Neural cell (in vitro differentiated cells): ENCODE measurements around the gene BTD. TPM values are rescaled to one million over a fixed set of nuclear protein-coding genes. Genes with fewer than 3 reads are reported as not detected.

Source experiments
- H2AFZ ChIP-seq: fragments of 200-600, 300-800 bp; sonication (generic), shearing (Covaris generic); 2 replicates; pipeline ENCODE4 v1.6.0; 2014; ENCODE audit warnings: low read depth, mild to moderate bottlenecking, antibody characterized with exemption, low read length, moderate library complexity
- H3F3A ChIP-seq: fragments of 200-600 bp; shearing (Covaris generic); 2 replicates; pipeline ENCODE4 v1.6.1; 2016; ENCODE audit warnings: mild to moderate bottlenecking, moderate library complexity, mixed read lengths, antibody characterized with exemption, low read length; ENCODE audit not compliant: insufficient read depth, poor library complexity, severe bottlenecking
- H3K27ac ChIP-seq: fragments of 200-600, 300-800 bp; sonication (generic), shearing (Covaris generic); 2 replicates; pipeline ENCODE4 v1.5.1; 2014; ENCODE audit warnings: mild to moderate bottlenecking, low read length, moderate library complexity
- H3K27me3 ChIP-seq: fragments of 300-800, 200-600 bp; sonication (generic), shearing (Covaris generic); 2 replicates; pipeline ENCODE4 v1.6.0; 2014; ENCODE audit warnings: mild to moderate bottlenecking, low read depth, low read length, moderate library complexity; ENCODE audit not compliant: insufficient read depth
- H3K36me3 ChIP-seq: fragments of 300-800, 200-600 bp; sonication (generic), shearing (Covaris generic); 2 replicates; pipeline ENCODE4 v1.5.1; 2014; ENCODE audit warnings: mild to moderate bottlenecking, antibody characterized with exemption, low read length, moderate library complexity; ENCODE audit not compliant: insufficient read depth
- H3K4me2 ChIP-seq: fragments of 300-800, 200-600 bp; sonication (generic), shearing (Covaris generic); 2 replicates; pipeline ENCODE4 v1.6.0; 2014; ENCODE audit warnings: mild to moderate bottlenecking, low read length
- H3K4me3 ChIP-seq: fragments of 300-800, 200-600 bp; sonication (generic), shearing (Covaris generic); 2 replicates; pipeline ENCODE4 v1.5.1; 2014; ENCODE audit warnings: mild to moderate bottlenecking, low read length, moderate library complexity
- H3K79me2 ChIP-seq: fragments of 200-600 bp; shearing (Covaris generic); replicated peaks from 2 replicates; pipeline ENCODE4 v1.6.0; 2014; ENCODE audit warnings: mild to moderate bottlenecking, low read length, moderate library complexity; ENCODE audit not compliant: insufficient read depth
- H3K9ac ChIP-seq: fragments of 300-800, 200-600 bp; sonication (generic), shearing (Covaris generic); 2 replicates; pipeline ENCODE4 v1.6.1; 2016; ENCODE audit warnings: mild to moderate bottlenecking, low read length, mixed read lengths
- H3K9me2 ChIP-seq: fragments of 200-600 bp; shearing (Covaris generic); 2 replicates; pipeline ENCODE4 v1.6.1; 2016; ENCODE audit warnings: mild to moderate bottlenecking, low read length, mixed read lengths; ENCODE audit not compliant: insufficient read depth
- H3K9me3 ChIP-seq: fragments of 200-600, 300-800 bp; sonication (generic), shearing (Covaris generic); 2 replicates; pipeline ENCODE4 v1.6.1; 2016; ENCODE audit warnings: mild to moderate bottlenecking, mixed run types, low read length, moderate library complexity, mixed read lengths
- H4K20me1 ChIP-seq: fragments of 200-600 bp; shearing (Covaris generic); 2 replicates; pipeline ENCODE4 v1.6.1; 2016; ENCODE audit warnings: mild to moderate bottlenecking, mixed run types; ENCODE audit not compliant: insufficient read depth
- EP300 ChIP-seq: fragments of 450-650 bp; conservative IDR thresholded peaks from 2 replicates; pipeline ENCODE4 v1.6.1; 2014; ENCODE audit warnings: antibody characterized with exemption, mild to moderate bottlenecking, moderate library complexity; ENCODE audit not compliant: poor library complexity, severe bottlenecking
- EZH2 ChIP-seq: fragments of 200-600, 300-800 bp; shearing (Covaris generic), sonication (generic); IDR thresholded peaks from 2 replicates; pipeline ENCODE4 v1.6.1; 2014; ENCODE audit warnings: antibody characterized with exemption, low read length, borderline replicate concordance, mild to moderate bottlenecking; ENCODE audit not compliant: insufficient read depth, poor library complexity, severe bottlenecking
- MXI1 ChIP-seq: fragments of 450-650 bp; conservative IDR thresholded peaks from 2 replicates; pipeline ENCODE4 v1.6.1; 2014; ENCODE audit warnings: antibody characterized with exemption, mild to moderate bottlenecking; ENCODE audit not compliant: poor library complexity, severe bottlenecking
- TAF1 ChIP-seq: IDR thresholded peaks from 2 replicates; pipeline ENCODE4 v1.6.1; 2012; ENCODE audit warnings: low read depth
- polyA plus RNA-seq: library from polyadenylated mRNA; depleted of rRNA; stranded (reverse); fragments of >200 nt; gene quantifications from 2 replicates; pipeline ENCODE4 v1.2.3, GENCODE V29; 2014
- TF ChIP-seq, protein P1 (sequence below): IDR thresholded peaks from 2 replicates; pipeline ENCODE4 v1.6.1; 2012; ENCODE audit warnings: borderline replicate concordance

BTD gene
- polyA plus RNA-seq, 1 donor from 2014 or later, result 4.6 TPM

DNA sequence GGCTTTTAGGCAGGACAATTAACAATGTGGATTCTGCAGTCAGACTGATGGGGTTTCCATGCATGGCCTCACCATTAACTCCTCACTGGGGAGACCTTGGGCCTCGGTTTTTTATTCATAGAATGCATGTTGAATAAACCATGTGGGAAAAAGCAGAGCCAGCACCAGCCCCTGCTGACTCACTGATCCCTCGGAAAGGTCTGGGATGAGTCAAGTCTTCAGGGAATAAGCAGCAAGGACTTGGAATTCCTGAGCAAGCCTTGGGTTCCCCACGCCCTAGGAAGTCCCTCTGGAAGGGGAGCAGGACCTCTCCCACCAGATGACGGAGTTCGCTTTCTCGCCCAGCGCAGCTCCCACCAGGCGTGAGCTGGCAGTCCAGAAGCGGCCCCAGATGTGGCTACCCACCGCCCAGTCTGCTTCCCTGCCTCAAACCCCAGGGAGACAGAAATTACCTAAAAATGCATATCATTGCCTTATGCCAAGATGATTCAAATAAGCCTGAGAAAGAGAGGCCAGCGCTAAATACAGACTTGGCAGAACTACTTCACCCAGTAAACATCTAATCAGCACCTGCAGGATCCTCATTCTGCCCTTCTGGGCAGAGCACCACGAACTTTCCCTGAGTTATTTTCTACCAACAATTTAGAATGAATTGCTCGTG lies 45.4 kb downstream of the BTD start:
- Histone ChIP-seq H3K9ac (no peak overlapping the region), H3K9me2 (no peaks in the 10 kb centered on the region), H2AFZ (no peak overlapping the region), H3K79me2 (no peaks in the 10 kb centered on the region), H3K27ac (no peak overlapping the region), H3K27me3 (no peaks in the 10 kb centered on the region), H4K20me1 (no peaks in the 10 kb centered on the region), H3K9me3 (no peaks in the 10 kb centered on the region), H3K36me3 (no peaks in the 10 kb centered on the region), H3K4me3 (no peak overlapping the region), H3K4me2 (no peak overlapping the region), H3F3A (no peaks in the 10 kb centered on the region)
- TF ChIP-seq MXI1 (no peak), EZH2 (no peak)

DNA sequence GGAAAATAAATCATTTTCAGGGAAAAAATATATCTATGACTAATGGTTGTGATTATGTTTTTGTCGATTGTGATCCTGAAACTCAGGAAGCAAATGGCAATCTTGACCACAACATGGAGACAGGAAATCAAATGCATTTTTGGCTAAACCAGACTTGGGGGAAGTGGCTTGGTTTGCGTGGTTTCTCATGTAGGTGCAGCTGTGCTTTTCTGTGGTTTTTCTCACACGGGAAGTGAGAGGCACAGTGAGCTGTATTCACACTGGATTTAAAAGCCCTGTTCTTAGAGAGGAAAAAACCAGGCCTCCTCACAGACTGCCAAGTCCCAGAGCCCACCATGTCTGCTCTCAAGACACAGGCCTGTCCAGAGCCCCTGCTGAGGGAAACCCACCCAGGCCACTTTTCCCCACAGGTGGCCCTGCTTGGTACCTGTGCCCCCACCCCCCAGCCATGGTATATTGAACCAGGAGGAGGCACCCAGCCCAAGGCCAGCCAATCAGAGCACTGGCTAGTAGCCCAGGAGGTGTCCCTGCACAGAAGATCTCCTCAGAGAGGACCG lies 46.1 kb downstream of the BTD start:
- Histone ChIP-seq H3K9me3 (no peaks in the 10 kb centered on the region), H3K27ac (no peak overlapping the region), H3K4me3 (no peak overlapping the region), H3K9ac (no peak overlapping the region), H3K79me2 (no peaks in the 10 kb centered on the region), H3K9me2 (no peaks in the 10 kb centered on the region), H3K4me2 (no peak overlapping the region), H4K20me1 (no peaks in the 10 kb centered on the region), H2AFZ (no peak overlapping the region), H3F3A (no peaks in the 10 kb centered on the region), H3K36me3 (no peaks in the 10 kb centered on the region), H3K27me3 (no peaks in the 10 kb centered on the region)
- TF ChIP-seq EZH2 (no peak), EP300 (no peak), TAF1 (no peak), MXI1 (no peak)

DNA sequence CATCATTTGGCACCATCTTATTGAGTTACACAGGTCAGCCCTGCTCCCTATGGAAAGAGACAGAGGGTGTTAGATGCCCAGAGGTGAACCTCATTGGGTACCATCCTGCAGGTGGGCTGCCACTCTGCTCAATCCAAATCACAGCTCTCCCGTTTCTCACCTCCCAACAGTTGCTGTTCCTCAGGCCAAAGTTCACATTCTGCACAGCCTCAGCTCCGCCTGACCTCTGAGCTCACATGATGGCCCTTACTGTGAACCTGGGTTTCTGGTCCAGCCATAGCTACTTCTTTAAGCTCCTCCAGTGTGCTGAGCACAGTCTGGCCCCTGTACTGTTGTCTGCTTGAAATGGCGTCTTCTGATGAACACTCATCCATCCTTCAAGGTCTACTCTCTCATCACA lies 47.8 kb downstream of the BTD start:
- no peaks in the 10 kb centered on the region for H3K9me3 ChIP-seq
- H3K27ac ChIP-seq, result no peak overlapping the region
- H3K36me3 ChIP-seq, result no peaks in the 10 kb centered on the region
- no peak overlapping the region for H3K9ac ChIP-seq
- no peaks in the 10 kb centered on the region for H3K27me3 ChIP-seq
- no peaks in the 10 kb centered on the region for H3K9me2 ChIP-seq
- no peaks in the 10 kb centered on the region for H3F3A ChIP-seq
- no peak overlapping the region for H3K4me2 ChIP-seq
- H4K20me1 ChIP-seq, result no peaks in the 10 kb centered on the region
- no peak overlapping the region for H3K4me3 ChIP-seq
- no peak overlapping the region for H2AFZ ChIP-seq
- H3K79me2 ChIP-seq, result no peaks in the 10 kb centered on the region
- TF ChIP-seq EP300 (no peak), TAF1 (no peak)
- TF ChIP-seq, protein P1, sequence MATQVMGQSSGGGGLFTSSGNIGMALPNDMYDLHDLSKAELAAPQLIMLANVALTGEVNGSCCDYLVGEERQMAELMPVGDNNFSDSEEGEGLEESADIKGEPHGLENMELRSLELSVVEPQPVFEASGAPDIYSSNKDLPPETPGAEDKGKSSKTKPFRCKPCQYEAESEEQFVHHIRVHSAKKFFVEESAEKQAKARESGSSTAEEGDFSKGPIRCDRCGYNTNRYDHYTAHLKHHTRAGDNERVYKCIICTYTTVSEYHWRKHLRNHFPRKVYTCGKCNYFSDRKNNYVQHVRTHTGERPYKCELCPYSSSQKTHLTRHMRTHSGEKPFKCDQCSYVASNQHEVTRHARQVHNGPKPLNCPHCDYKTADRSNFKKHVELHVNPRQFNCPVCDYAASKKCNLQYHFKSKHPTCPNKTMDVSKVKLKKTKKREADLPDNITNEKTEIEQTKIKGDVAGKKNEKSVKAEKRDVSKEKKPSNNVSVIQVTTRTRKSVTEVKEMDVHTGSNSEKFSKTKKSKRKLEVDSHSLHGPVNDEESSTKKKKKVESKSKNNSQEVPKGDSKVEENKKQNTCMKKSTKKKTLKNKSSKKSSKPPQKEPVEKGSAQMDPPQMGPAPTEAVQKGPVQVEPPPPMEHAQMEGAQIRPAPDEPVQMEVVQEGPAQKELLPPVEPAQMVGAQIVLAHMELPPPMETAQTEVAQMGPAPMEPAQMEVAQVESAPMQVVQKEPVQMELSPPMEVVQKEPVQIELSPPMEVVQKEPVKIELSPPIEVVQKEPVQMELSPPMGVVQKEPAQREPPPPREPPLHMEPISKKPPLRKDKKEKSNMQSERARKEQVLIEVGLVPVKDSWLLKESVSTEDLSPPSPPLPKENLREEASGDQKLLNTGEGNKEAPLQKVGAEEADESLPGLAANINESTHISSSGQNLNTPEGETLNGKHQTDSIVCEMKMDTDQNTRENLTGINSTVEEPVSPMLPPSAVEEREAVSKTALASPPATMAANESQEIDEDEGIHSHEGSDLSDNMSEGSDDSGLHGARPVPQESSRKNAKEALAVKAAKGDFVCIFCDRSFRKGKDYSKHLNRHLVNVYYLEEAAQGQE, result no peak
